COLO668 (cell line): ENCODE results near the gene RPS4Y2.

ENCODE experiments used
- DNase-seq: peaks from one replicate; lab custom pipeline; 2025; ENCODE audit not compliant: unreplicated experiment; lab: John Stamatoyannopoulos, UW

RPS4Y2 gene

GRCh38 chrY:20755808-20756207 is at the start of gene RPS4Y2:
Gene RPS4Y2, plus strand, starts transcription at chrY:20756108. Its CDS starts 56 bp downstream, at chrY:20756164.
- DNase-seq = no peak

- DNase-seq = no peak
Observed at GRCh38 chrY:20714391-20714790, 41.5 kb upstream of the RPS4Y2 start.

GRCh38 chrY:20726184-20726907 is 29.6 kb upstream of the RPS4Y2 start:
- no peak for DNase-seq

GRCh38 chrY:20735200-20735599 is 20.7 kb upstream of the RPS4Y2 start:
- DNase-seq = no peak

GRCh38 chrY:20739806-20740205 is 16.1 kb upstream of the RPS4Y2 start:
- DNase-seq = no peak

GRCh38 chrY:20740609-20741008 is 15.3 kb upstream of the RPS4Y2 start:
- no peak for DNase-seq

- no peak for DNase-seq
Observed at GRCh38 chrY:20745060-20745459, 10.8 kb upstream of the RPS4Y2 start.

GRCh38 chrY:20746919-20747318 is 9.0 kb upstream of the RPS4Y2 start:
- no peak for DNase-seq

- DNase-seq = no peak
Observed at GRCh38 chrY:20763869-20764268, 8.0 kb downstream of the RPS4Y2 start.

GRCh38 chrY:20765117-20765516 is 9.2 kb downstream of the RPS4Y2 start:
- no peak for DNase-seq

- DNase-seq = no peak
Observed at GRCh38 chrY:20770755-20771154, 14.8 kb downstream of the RPS4Y2 start.

GRCh38 chrY:20776104-20776503 is 20.2 kb downstream of the RPS4Y2 start:
- no peak for DNase-seq

- no peak for DNase-seq
Observed at GRCh38 chrY:20780104-20780654, 24.3 kb downstream of the RPS4Y2 start.

- no peak for DNase-seq
Observed at GRCh38 chrY:20780776-20781175, 24.9 kb downstream of the RPS4Y2 start.

GRCh38 chrY:20781408-20781807 is 25.5 kb downstream of the RPS4Y2 start:
- DNase-seq = no peak

GRCh38 chrY:20784965-20785364 is 29.1 kb downstream of the RPS4Y2 start:
- DNase-seq = no peak

GRCh38 chrY:20787076-20787475 is 31.2 kb downstream of the RPS4Y2 start:
- no peak for DNase-seq

- no peak for DNase-seq
Observed at GRCh38 chrY:20798351-20799049, 42.6 kb downstream of the RPS4Y2 start.

GRCh38 chrY:20802659-20803058 is 46.8 kb downstream of the RPS4Y2 start:
- DNase-seq = no peak

GRCh38 chrY:20806243-20806642 is 50.3 kb downstream of the RPS4Y2 start:
- DNase-seq = no peak

- DNase-seq = no peak
Observed at GRCh38 chrY:20813459-20813858, 57.6 kb downstream of the RPS4Y2 start.

- DNase-seq = no peak
Observed at GRCh38 chrY:20814794-20815193, 58.9 kb downstream of the RPS4Y2 start.
